ENCODE data around the gene CR1L. TPM values are rescaled to one million over a fixed set of nuclear protein-coding genes. Genes with fewer than 3 reads are reported as not detected.

The CR1L gene
- not detected for total RNA-seq (2021; ENCODE audit: unreplicated experiment)
- not detected for polyA plus RNA-seq (2012; ENCODE audit: insufficient read length)
- Bru-seq, nascent RNA: percentile 9 among the genes with signal in this experiment
- BruChase-seq, experiment 1, labeled RNA remaining after a 2-hour chase: percentile 10 among the genes with signal in this experiment
- BruChase-seq, experiment 2, labeled RNA remaining after a 6-hour chase: percentile 6 among the genes with signal in this experiment
- long read RNA-seq: 0 reads

GRCh38 chr1:207644852-207645634 is at the start of gene CR1L:
Gene CR1L, plus strand, starts transcription at chr1:207645133. Its CDS starts 101 bp downstream, at chr1:207645234.
- ChIA-PET POLR2A (no interaction called here), CTCF (no interaction called here)
- Histone ChIP-seq H3K9me3 (ENCODE audit: control insufficient read depth, insufficient read depth, low read depth, low read length) (no peaks in the 10 kb centered on the region), H3K27ac (ENCODE audit: low read length) (no peak within 1 kb of the TSS), H3K4me3 (ENCODE audit: low read depth in 2 of 2, low read length in 2 of 2) (peak within 1 kb of the TSS; percentile 56 to 68), H3K27me3 (ENCODE audit: control insufficient read depth, insufficient read depth, low read length) (peaks cover 14% of the 10 kb centered on the region), H3K4me1 (ENCODE audit: control insufficient read depth, insufficient read depth, low read length) (no peaks in the 10 kb centered on the region), H3K36me3 (ENCODE audit: control insufficient read depth, insufficient read depth, low read length) (no peaks in the 10 kb centered on the region)
- BruUV-seq (replicated peaks): no TSS peak
- intact Hi-C loops (cut with micrococcal nuclease; ENCODE audit: unreplicated experiment) (no loop called here), in situ Hi-C loops (cut with HindIII; ENCODE audit: low pct_unique_long_range_greater_than_20kb, low sequenced_read_pairs) (no loop called here)
- ATAC-seq: peak; percentile 96
- TF ChIP-seq, protein P1, sequence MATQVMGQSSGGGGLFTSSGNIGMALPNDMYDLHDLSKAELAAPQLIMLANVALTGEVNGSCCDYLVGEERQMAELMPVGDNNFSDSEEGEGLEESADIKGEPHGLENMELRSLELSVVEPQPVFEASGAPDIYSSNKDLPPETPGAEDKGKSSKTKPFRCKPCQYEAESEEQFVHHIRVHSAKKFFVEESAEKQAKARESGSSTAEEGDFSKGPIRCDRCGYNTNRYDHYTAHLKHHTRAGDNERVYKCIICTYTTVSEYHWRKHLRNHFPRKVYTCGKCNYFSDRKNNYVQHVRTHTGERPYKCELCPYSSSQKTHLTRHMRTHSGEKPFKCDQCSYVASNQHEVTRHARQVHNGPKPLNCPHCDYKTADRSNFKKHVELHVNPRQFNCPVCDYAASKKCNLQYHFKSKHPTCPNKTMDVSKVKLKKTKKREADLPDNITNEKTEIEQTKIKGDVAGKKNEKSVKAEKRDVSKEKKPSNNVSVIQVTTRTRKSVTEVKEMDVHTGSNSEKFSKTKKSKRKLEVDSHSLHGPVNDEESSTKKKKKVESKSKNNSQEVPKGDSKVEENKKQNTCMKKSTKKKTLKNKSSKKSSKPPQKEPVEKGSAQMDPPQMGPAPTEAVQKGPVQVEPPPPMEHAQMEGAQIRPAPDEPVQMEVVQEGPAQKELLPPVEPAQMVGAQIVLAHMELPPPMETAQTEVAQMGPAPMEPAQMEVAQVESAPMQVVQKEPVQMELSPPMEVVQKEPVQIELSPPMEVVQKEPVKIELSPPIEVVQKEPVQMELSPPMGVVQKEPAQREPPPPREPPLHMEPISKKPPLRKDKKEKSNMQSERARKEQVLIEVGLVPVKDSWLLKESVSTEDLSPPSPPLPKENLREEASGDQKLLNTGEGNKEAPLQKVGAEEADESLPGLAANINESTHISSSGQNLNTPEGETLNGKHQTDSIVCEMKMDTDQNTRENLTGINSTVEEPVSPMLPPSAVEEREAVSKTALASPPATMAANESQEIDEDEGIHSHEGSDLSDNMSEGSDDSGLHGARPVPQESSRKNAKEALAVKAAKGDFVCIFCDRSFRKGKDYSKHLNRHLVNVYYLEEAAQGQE (IDR thresholded peaks at IDR 0.05; ENCODE audit: insufficient read depth in 1 of 2, low read depth in 2 of 2, low read length in 1 of 2): no peak
- TF ChIP-seq POLR2AphosphoS5 (IDR thresholded peaks at IDR 0.05; ENCODE audit: low read depth, low read length) (no peak), SIN3A (IDR thresholded peaks at IDR 0.05; ENCODE audit: borderline replicate concordance, insufficient read depth, low read depth, low read length) (0 out of 2 replicates have a peak, but pooled peaks have one; percentile 55)
- no peak for DNase-seq (ENCODE audit: low read depth, low spot score)

DNA sequence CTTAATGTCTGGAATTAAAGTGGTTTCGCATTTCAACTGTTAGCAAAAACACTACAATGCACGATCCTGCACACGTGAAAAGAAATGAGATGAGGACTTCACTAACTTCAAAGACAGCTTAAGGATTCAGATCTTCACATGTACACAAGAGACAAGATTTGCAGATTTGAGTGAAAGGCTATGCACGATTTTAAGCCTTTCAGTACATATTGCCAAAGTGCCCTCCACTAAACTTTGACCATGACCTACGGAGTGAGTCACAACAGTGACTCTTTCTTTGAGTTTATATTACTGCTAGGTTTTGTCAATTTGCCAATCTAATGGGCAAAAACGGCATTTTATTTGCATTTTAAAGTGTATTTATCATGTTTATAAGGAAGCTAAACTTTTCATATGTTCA is 41.2 kb upstream of the CR1L start:
- peaks cover 9% of the 10 kb centered on the region for H3K27me3 ChIP-seq (ENCODE audit: control insufficient read depth, insufficient read depth, low read length)
- DNase-seq (ENCODE audit: low read depth, low spot score) (no peak), ATAC-seq (no peak)
- TF ChIP-seq SIN3A (IDR thresholded peaks at IDR 0.05; ENCODE audit: borderline replicate concordance, insufficient read depth, low read depth, low read length) (no peak), TCF7L2 (IDR thresholded peaks at IDR 0.05; ENCODE audit: low read depth, low read length) (no peak), CTCF (IDR thresholded peaks at IDR 0.05) (no peak), POLR2AphosphoS5 (IDR thresholded peaks at IDR 0.05; ENCODE audit: low read depth, low read length) (no peak)
- TF ChIP-seq, protein P1 (IDR thresholded peaks at IDR 0.05; ENCODE audit: insufficient read depth in 1 of 2, low read depth in 2 of 2, low read length in 1 of 2): no peak
- no peaks in the 10 kb centered on the region for H3K4me1 ChIP-seq (ENCODE audit: control insufficient read depth, insufficient read depth, low read length)
- no peaks in the 10 kb centered on the region for H3K36me3 ChIP-seq (ENCODE audit: control insufficient read depth, insufficient read depth, low read length)
- no TSS peak for BruUV-seq (replicated peaks)
- no peaks in the 10 kb centered on the region for H3K9me3 ChIP-seq (ENCODE audit: control insufficient read depth, insufficient read depth, low read depth, low read length)
- no peak overlapping the region for H3K27ac ChIP-seq (ENCODE audit: low read length)
- ChIA-PET POLR2A (no interaction called here), CTCF (no interaction called here)
- H3K4me3 ChIP-seq (ENCODE audit: low read depth in 2 of 2, low read length in 2 of 2): no peak overlapping the region
- in situ Hi-C loops (cut with HindIII; ENCODE audit: low pct_unique_long_range_greater_than_20kb, low sequenced_read_pairs): no loop called here
- intact Hi-C loops (cut with micrococcal nuclease; ENCODE audit: unreplicated experiment): no loop called here
